ENCODE results near the gene MAPK8IP2.

The MAPK8IP2 gene

DNA sequence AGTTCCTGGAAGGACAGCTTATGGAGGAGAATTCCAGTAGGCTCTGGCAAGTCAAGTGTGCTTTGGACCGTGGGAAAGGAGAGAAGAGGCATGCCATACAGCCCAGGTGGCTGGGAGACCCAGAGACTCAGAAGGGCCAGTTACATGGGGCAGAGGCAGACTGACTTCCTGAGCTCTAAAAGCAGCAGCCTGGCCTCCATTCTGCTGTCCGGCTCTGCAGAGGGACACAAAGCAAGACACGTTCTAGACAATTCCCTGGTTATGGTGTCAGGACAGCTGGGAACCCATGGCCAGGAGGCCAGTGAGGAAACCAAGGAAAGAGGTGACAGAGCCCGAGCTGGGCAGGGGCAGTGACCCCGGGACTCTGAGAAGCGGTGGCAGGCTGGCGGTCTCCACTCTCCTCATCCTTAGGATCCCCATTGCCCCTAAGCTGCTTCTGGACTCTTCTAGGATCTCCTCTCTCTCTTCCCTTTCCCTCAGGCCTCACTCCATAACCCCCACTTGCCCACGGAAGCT, 25.1 kb upstream of the MAPK8IP2 start:
- TF ChIP-seq CTCF (IDR thresholded peaks at IDR 0.05; ENCODE audit: low read length, missing control alignments) = no peak
- no peak overlapping the region for H3K4me3 ChIP-seq (replicated peaks; ENCODE audit: low read depth, low read length)
- DNase-seq (ENCODE audit: low read depth) = no peak

DNA sequence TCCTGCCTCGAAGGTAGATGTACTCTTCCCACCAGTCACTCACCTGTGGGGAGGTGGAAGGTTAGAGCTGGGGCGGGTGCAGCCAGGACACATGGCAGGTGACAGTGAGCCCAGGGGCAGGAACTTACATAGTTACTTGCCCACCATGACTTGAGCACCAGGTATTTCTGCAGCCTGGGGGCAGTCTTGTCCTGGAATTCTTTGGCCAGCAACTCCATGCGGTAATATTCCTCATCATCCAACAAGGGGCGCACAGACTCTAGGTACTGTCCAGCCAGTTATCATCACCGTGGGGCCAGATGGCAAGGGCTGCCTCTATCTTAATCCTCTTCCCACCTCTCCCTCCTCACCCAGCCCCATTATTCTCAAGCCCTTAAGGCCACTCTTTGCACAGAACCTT, 24.5 kb upstream of the MAPK8IP2 start:
- peak; percentile 50 for TF ChIP-seq CTCF (IDR thresholded peaks at IDR 0.05; ENCODE audit: low read length, missing control alignments)
- H3K4me3 ChIP-seq (replicated peaks; ENCODE audit: low read depth, low read length) = no peak overlapping the region
- DNase-seq (ENCODE audit: low read depth) = peak; percentile 71

- no peak for DNase-seq (ENCODE audit: low read depth)
- no peak overlapping the region for H3K4me3 ChIP-seq (replicated peaks; ENCODE audit: low read depth, low read length)
- no peak for TF ChIP-seq CTCF (IDR thresholded peaks at IDR 0.05; ENCODE audit: low read length, missing control alignments)
Measured at GRCh38 chr22:50576806-50577696, 23.5 kb upstream of the MAPK8IP2 start.

DNA sequence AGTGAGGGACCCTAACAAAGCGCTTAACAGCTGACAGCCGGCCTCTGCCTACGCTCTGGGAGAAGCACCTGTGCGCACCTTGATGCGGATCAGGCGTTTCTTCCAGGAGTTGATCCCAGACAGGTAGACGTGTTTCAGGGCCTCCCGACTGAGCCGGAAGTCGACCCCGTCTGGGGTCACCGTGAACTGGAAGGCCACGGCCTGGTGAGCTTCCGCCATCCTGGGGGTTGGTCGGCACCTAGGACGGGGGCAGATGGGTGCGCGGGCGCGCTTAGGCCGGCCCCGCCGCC, 23.0 kb upstream of the MAPK8IP2 start:
- no peak overlapping the region for H3K4me3 ChIP-seq (replicated peaks; ENCODE audit: low read depth, low read length)
- no peak for DNase-seq (ENCODE audit: low read depth)
- TF ChIP-seq CTCF (IDR thresholded peaks at IDR 0.05; ENCODE audit: low read length, missing control alignments) = no peak

DNA sequence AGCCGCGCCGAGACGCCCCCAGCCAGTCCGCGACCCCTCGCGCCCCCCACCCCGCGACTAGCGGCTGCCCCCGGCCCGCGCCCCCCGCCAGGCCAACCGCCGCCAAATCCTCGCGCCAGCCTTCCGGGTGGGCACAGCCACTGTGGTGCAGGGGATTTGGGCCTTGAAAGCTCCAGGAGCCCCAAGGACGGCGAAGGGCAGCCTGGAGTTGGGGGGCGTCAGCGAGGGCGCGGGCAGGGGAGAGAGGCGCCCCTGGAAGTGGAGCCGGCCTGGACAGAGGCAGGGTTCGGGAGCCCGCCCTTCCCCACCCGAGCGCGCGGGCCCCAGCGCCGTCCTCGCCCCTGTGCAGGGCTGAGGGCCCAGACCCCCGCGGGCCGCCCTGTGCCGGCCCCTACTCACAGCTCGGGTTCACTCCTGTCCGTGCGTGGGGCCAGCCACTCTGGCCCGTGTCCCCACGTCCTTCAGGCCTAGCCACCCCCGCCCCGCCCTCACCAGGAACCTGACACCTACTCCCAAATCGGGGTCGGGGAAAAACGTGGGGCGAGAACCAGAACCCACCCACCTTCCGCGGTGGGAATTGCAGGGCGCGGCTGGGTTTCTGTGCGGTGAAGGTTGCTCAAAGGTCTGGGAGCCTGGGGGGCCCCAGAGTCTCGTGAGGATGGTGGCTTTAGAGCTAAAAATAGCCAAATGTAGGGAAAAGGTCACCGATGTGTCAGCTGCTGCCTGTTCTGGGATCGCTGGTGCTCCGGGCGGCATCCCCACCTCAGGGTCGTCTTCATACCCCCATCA, 22.4 kb upstream of the MAPK8IP2 start, which contains the start of gene CPT1B:
CPT1B (minus strand) TSS at position 441 of the 789 bp plus-strand sequence. CDS start 512 bp downstream, outside the sequence.
- no peak for DNase-seq (ENCODE audit: low read depth)
- no peak within 1 kb of the TSS for H3K4me3 ChIP-seq (replicated peaks; ENCODE audit: low read depth, low read length)
- no peak for TF ChIP-seq CTCF (IDR thresholded peaks at IDR 0.05; ENCODE audit: low read length, missing control alignments)

DNA sequence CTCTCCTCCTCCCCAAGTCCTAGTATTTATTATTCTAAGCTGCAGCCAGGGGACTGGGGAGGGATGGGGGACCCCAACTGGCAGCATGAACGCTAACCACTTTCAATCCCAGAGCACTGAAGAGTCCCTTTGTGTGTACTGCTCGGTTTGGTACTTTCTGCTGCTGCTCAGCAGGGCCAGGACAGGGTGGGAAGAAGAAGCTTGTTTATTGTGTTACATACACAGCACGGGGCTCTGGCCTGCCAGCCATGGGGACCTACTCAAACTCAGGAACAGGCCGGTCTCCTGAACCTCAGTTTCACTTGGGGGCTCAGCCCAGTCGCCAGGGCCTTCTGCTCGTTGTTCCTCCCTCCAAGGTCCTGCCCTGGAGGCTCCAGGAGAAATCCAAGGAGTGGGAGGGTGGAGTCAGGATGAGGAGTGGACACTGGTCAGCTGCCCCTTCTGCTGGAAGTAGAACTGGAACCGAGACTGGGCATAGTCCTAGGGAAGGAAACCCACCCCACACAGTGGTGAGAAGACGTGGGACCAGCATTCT, 21.8 kb upstream of the MAPK8IP2 start:
- TF ChIP-seq CTCF (IDR thresholded peaks at IDR 0.05; ENCODE audit: low read length, missing control alignments) = no peak
- H3K4me3 ChIP-seq (replicated peaks; ENCODE audit: low read depth, low read length) = no peak overlapping the region
- DNase-seq (ENCODE audit: low read depth) = no peak

Data from fibroblast of pulmonary artery (primary cell).